ENCODE results near the gene ROM1. TPM values are rescaled to one million over a fixed set of nuclear protein-coding genes. Genes with fewer than 3 reads are reported as not detected.

ROM1 gene
- total RNA-seq, 1 experiment from 2014 or later, result 5.8 TPM

GRCh38 chr11:62621027-62621566 is 8.0 kb downstream of the ROM1 start:
- H3K27me3 ChIP-seq (ENCODE audit: low read length), result no peaks in the 10 kb centered on the region
- H3K9me2 ChIP-seq (replicated peaks; ENCODE audit: low read length), result no peaks in the 10 kb centered on the region
- peak overlapping the region; percentile 85 for H3K9ac ChIP-seq (ENCODE audit: low read length)
- peaks cover 13% of the 10 kb centered on the region for H3F3A ChIP-seq (ENCODE audit: low read length, unreplicated experiment)
- peaks cover 24% of the 10 kb centered on the region for H3K79me2 ChIP-seq (ENCODE audit: low read length)
- ATAC-seq, result no peak
- ChIA-PET POLR2A (ENCODE audit: unreplicated experiment) (interaction anchor here (0.6 to 1.2 kb wide), 3 partner anchors 17 to 85 kb away, joined by 3 to 9 read pairs (median 5); partner anchors contain the start of gene INTS5), CTCF (interaction anchor here (1.3 to 2.0 kb wide), 2 partner anchors 9 to 44 kb away, joined by 3 to 5 read pairs; partner anchors contain the start of genes C11orf98 and CSKMT)
- H3K4me1 ChIP-seq (ENCODE audit: insufficient read depth, low read length), result peaks cover 21% of the 10 kb centered on the region
- H3K4me2 ChIP-seq (ENCODE audit: low read length), result peak overlapping the region; percentile 84
- H3K9me3 ChIP-seq (ENCODE audit: low read length), result no peaks in the 10 kb centered on the region
- peaks cover 14% of the 10 kb centered on the region; the same call in 1 of the 2 replicates for H3K36me3 ChIP-seq (ENCODE audit: low read depth, low read length)
- TF ChIP-seq EZH2 (IDR thresholded peaks at IDR 0.05; ENCODE audit: low read length, unreplicated experiment), result no peak
- no peak for TF ChIP-seq CTCF (conservative IDR thresholded peaks at IDR 0.05; ENCODE audit: low read depth, low read length)
- TF ChIP-seq EZH2phosphoT487 (IDR thresholded peaks at IDR 0.05; ENCODE audit: borderline replicate concordance, low read length), result no peak
- H3K27ac ChIP-seq (ENCODE audit: low read length), result peak overlapping the region; percentile 79
- H3K4me3 ChIP-seq (ENCODE audit: low read length), result peak overlapping the region; percentile 88
- no peak for DNase-seq
- H4K20me1 ChIP-seq (ENCODE audit: low read length), result no peaks in the 10 kb centered on the region
- intact Hi-C loops (cut with micrococcal nuclease), result no loop called here
- BruUV-seq (replicated peaks), result TSS peak; percentile 25
- H2AFZ ChIP-seq (ENCODE audit: low read length), result peak overlapping the region; percentile 74

- no peaks in the 10 kb centered on the region for H3K27me3 ChIP-seq (ENCODE audit: low read length)
- H3F3A ChIP-seq (ENCODE audit: low read length, unreplicated experiment), result peaks cover 13% of the 10 kb centered on the region
- CTCF ChIA-PET, result interaction anchor here (0.5 to 2.0 kb wide), 4 partner anchors 10 to 149 kb away, joined by 3 to 6 read pairs (median 6); partner anchors contain the start of genes C11orf98, CSKMT and TAF6L
- no peaks in the 10 kb centered on the region for H3K9me3 ChIP-seq (ENCODE audit: low read length)
- H3K9ac ChIP-seq (ENCODE audit: low read length), result peak within 1 kb of the TSS; percentile 85
- H3K4me2 ChIP-seq (ENCODE audit: low read length), result peak within 1 kb of the TSS; percentile 84
- peaks cover 21% of the 10 kb centered on the region for H3K4me1 ChIP-seq (ENCODE audit: insufficient read depth, low read length)
- intact Hi-C loops (cut with micrococcal nuclease), result loop anchor here (2.0 kb wide), 1 partner anchor 31 kb away; the partner anchor contains the start of gene INTS5
- H3K79me2 ChIP-seq (ENCODE audit: low read length), result peaks cover 24% of the 10 kb centered on the region
- DNase-seq (peak; percentile 99), ATAC-seq (peak; percentile 95)
- H4K20me1 ChIP-seq (ENCODE audit: low read length), result no peaks in the 10 kb centered on the region
- peak within 1 kb of the TSS; percentile 74 for H2AFZ ChIP-seq (ENCODE audit: low read length)
- peak within 1 kb of the TSS; percentile 79 for H3K27ac ChIP-seq (ENCODE audit: low read length)
- H3K9me2 ChIP-seq (replicated peaks; ENCODE audit: low read length), result no peaks in the 10 kb centered on the region
- H3K4me3 ChIP-seq (ENCODE audit: low read length), result peak within 1 kb of the TSS; percentile 88
- peaks cover 21% of the 10 kb centered on the region for H3K36me3 ChIP-seq (ENCODE audit: low read depth, low read length)
- POLR2A ChIA-PET (ENCODE audit: unreplicated experiment), result interaction anchor here (0.6 to 1.2 kb wide), 6 partner anchors 16 to 698 kb away, joined by 3 to 20 read pairs (median 5); partner anchors contain the start of genes EEF1G, INTS5 and TUT1
- TF ChIP-seq EZH2 (IDR thresholded peaks at IDR 0.05; ENCODE audit: low read length, unreplicated experiment) (no peak), EZH2phosphoT487 (IDR thresholded peaks at IDR 0.05; ENCODE audit: borderline replicate concordance, low read length) (no peak), CTCF (conservative IDR thresholded peaks at IDR 0.05; ENCODE audit: low read depth, low read length) (no peak)
- no TSS peak for BruUV-seq (replicated peaks)
Measured at GRCh38 chr11:62621567-62622470, 8.8 kb downstream of the ROM1 start, which contains the start of gene B3GAT3. B3GAT3 (minus strand) TSS chr11:62621986; CDS start chr11:62621947, 39 bp downstream.
